Activated CD4-positive, alpha-beta T cell treated with anti-CD3 and anti-CD28 coated beads, Interleukin-2, amount 50 U/mL, for 48 hours (primary cell): ENCODE data around the gene SPRY2.

Experiments
- DNase-seq, 2 experiments: peaks; one replicate each; pipeline ENCODE4 v3.0.0-alpha.2; 2020

The SPRY2 gene

GRCh38 chr13:80312012-80312704 lies 28.8 kb downstream of the SPRY2 start:
- DNase-seq, result no peak

- DNase-seq, result no peak
These were observed 31.0 kb downstream of the SPRY2 start for GRCh38 chr13:80309926-80310325.

- DNase-seq, result no peak
These were observed 33.4 kb downstream of the SPRY2 start for GRCh38 chr13:80307401-80307987.

GRCh38 chr13:80306337-80306972 lies 34.5 kb downstream of the SPRY2 start:
- DNase-seq, result no peak

GRCh38 chr13:80305737-80306136 lies 35.2 kb downstream of the SPRY2 start:
- no peak for DNase-seq

GRCh38 chr13:80303225-80303811 lies 37.6 kb downstream of the SPRY2 start:
- DNase-seq, result no peak

- DNase-seq, result no peak
These were observed 41.9 kb downstream of the SPRY2 start for GRCh38 chr13:80299046-80299445.

GRCh38 chr13:80297503-80297902 lies 43.4 kb downstream of the SPRY2 start:
- no peak for DNase-seq

GRCh38 chr13:80297094-80297493 lies 43.8 kb downstream of the SPRY2 start:
- DNase-seq, result no peak

- no peak for DNase-seq
These were observed 44.3 kb downstream of the SPRY2 start for GRCh38 chr13:80296638-80297037.

- DNase-seq, result no peak
These were observed 50.3 kb downstream of the SPRY2 start for GRCh38 chr13:80290591-80290990.
